Retinal pigment epithelial cell (primary cell): ENCODE data around the gene PLXND1.

Experiments
- DNase-seq: peaks from one replicate; pipeline ENCODE4 v3.0.0-alpha.2; 2010; ENCODE audit warnings: low read depth
- H3K4me3 ChIP-seq: 2 replicates; pipeline ENCODE4 v1.5.1; 2011; ENCODE audit warnings: mild to moderate bottlenecking, low read length, control low read depth, moderate library complexity
- CTCF ChIP-seq: conservative IDR thresholded peaks from 2 replicates; pipeline ENCODE4 v1.5.1; 2011; ENCODE audit warnings: low read depth, low read length, control low read depth, inconsistent platforms

The PLXND1 gene

GRCh38 chr3:129603561-129603942, 2.9 kb downstream of the PLXND1 start:
- DNase-seq: no peak
- TF ChIP-seq CTCF: no peak
- peak overlapping the region; percentile 72 for H3K4me3 ChIP-seq

- peak; percentile 83 for DNase-seq
- peak overlapping the region; percentile 72 for H3K4me3 ChIP-seq
- no peak for TF ChIP-seq CTCF
Observed at GRCh38 chr3:129602730-129603560, 3.5 kb downstream of the PLXND1 start.

GRCh38 chr3:129602309-129602708, 4.2 kb downstream of the PLXND1 start:
- DNase-seq: no peak
- no peak for TF ChIP-seq CTCF
- no peak overlapping the region for H3K4me3 ChIP-seq

- DNase-seq: no peak
- no peak overlapping the region for H3K4me3 ChIP-seq
- TF ChIP-seq CTCF: no peak
Observed at GRCh38 chr3:129601713-129602112, 4.8 kb downstream of the PLXND1 start.

GRCh38 chr3:129600348-129600747, 6.1 kb downstream of the PLXND1 start:
- no peak for DNase-seq
- H3K4me3 ChIP-seq: no peak overlapping the region
- no peak for TF ChIP-seq CTCF

- H3K4me3 ChIP-seq: no peak overlapping the region
- TF ChIP-seq CTCF: no peak
- DNase-seq: no peak
Observed at GRCh38 chr3:129599607-129600006, 6.9 kb downstream of the PLXND1 start.

GRCh38 chr3:129599073-129599472, 7.4 kb downstream of the PLXND1 start:
- DNase-seq: no peak
- H3K4me3 ChIP-seq: no peak overlapping the region
- no peak for TF ChIP-seq CTCF
